ENCODE measurements around the gene NRXN3. TPM values are rescaled to one million over a fixed set of nuclear protein-coding genes. Genes with fewer than 3 reads are reported as not detected.

Gene NRXN3
- polyA plus RNA-seq, 1 of the 3 experiments (the other 2 are of a cell fraction): 1.6 TPM

GRCh38 chr14:79698298-79698711 is 1528.1 kb downstream of the NRXN3 start:
- Histone ChIP-seq H3K4me1 (ENCODE audit: control insufficient read depth in 1 of 2, insufficient read depth in 2 of 2, low read depth in 1 of 2, low read length in 1 of 2) (no peaks in the 10 kb centered on the region; a peak in 1 of 4 replicates), H3K9me3 (no peaks in the 10 kb centered on the region), H4K20me1 (ENCODE audit: insufficient read depth) (no peaks in the 10 kb centered on the region), H2AFZ (ENCODE audit: low read depth) (no peak overlapping the region), H3K4me3 (ENCODE audit: low read depth in 2 of 2, low read length in 1 of 2) (no peak overlapping the region), H3K9me2 (no peaks in the 10 kb centered on the region), H3K27me3 (ENCODE audit: insufficient read depth) (no peaks in the 10 kb centered on the region), H3K36me3 (replicated peaks in 1 of 2; ENCODE audit: control insufficient read depth in 1 of 2, insufficient read depth in 2 of 2, low read length in 1 of 2) (no peaks in the 10 kb centered on the region), H3K4me2 (no peak overlapping the region), H3F3A (replicated peaks; ENCODE audit: insufficient read depth) (no peaks in the 10 kb centered on the region), H3K27ac (ENCODE audit: low read depth in 2 of 2, low read length in 1 of 2) (no peak overlapping the region), H3K9ac (no peak overlapping the region), H3K79me2 (ENCODE audit: insufficient read depth) (no peaks in the 10 kb centered on the region)
- WGBS (ENCODE audit: low lambda C conversion rate): 6% methylated on average over 1 of the region's 1 CpG
- no peak for TF ChIP-seq TEAD4 (IDR thresholded peaks at IDR 0.05; ENCODE audit: borderline replicate concordance, insufficient read depth)
- TF ChIP-seq CHD2 (IDR thresholded peaks at IDR 0.05; ENCODE audit: low read length, partially characterized antibody): no peak
- TF ChIP-seq SIN3A (IDR thresholded peaks at IDR 0.05; ENCODE audit: borderline replicate concordance, low read depth, low read length): no peak
- TF ChIP-seq TCF12 (IDR thresholded peaks at IDR 0.05): no peak
- no peak for TF ChIP-seq IRF3 (IDR thresholded peaks at IDR 0.05; ENCODE audit: low read depth, low read length)
- TF ChIP-seq MXI1 (IDR thresholded peaks at IDR 0.05; ENCODE audit: low read depth, low read length): no peak
- TF ChIP-seq PBX3 (IDR thresholded peaks at IDR 0.05): no peak
- TF ChIP-seq GATA2 (CRISPR knock-in tag; IDR thresholded peaks at IDR 0.05): no peak
- no peak for TF ChIP-seq RFX5 (IDR thresholded peaks at IDR 0.05; ENCODE audit: low read length)
- no peak for TF ChIP-seq RXRA (IDR thresholded peaks at IDR 0.05; ENCODE audit: borderline replicate concordance, low read depth)
- no peak for TF ChIP-seq ZBTB33 (IDR thresholded peaks at IDR 0.05; ENCODE audit: borderline replicate concordance, low read depth)
- no peak for TF ChIP-seq EZH2phosphoT487 (IDR thresholded peaks at IDR 0.05; ENCODE audit: borderline replicate concordance, low read depth)
- TF ChIP-seq CTCF (IDR thresholded peaks at IDR 0.05): no peak
- ChIA-PET POLR2A (no interaction called here), CTCF (no interaction called here)
- no peak for DNase-seq

Data from SK-N-SH (cell line).